MM.1S (cell line): ENCODE results near the gene FBF1.

Experiments
- DNase-seq: peaks from one replicate; pipeline ENCODE4 v3.0.0-alpha.2; 2015
- H2AFZ ChIP-seq: fragments of 300-600 bp; sonication (generic); 2 replicates; pipeline ENCODE4 v1.6.0; 2016; ENCODE audit warnings: antibody characterized with exemption, low read length
- H3F3A ChIP-seq: fragments of 300-600 bp; sonication (generic); 2 replicates; pipeline ENCODE4 v1.6.1; 2016; ENCODE audit warnings: mild to moderate bottlenecking, antibody characterized with exemption, low read length, moderate library complexity, mixed read lengths; ENCODE audit not compliant: insufficient read depth
- H3K27ac ChIP-seq: fragments of 300-600 bp; sonication (generic); 2 replicates; pipeline ENCODE4 v1.5.1; 2016; ENCODE audit warnings: mild to moderate bottlenecking, low read length
- H3K27me3 ChIP-seq: fragments of 300-600 bp; sonication (generic); replicated peaks from 2 replicates; pipeline ENCODE4 v1.6.0; 2016; ENCODE audit warnings: low read length; ENCODE audit not compliant: insufficient read depth
- H3K36me3 ChIP-seq: fragments of 300-600 bp; sonication (generic); replicated peaks from 2 replicates; pipeline ENCODE4 v1.6.1; 2016; ENCODE audit warnings: mild to moderate bottlenecking, low read length, mixed read lengths; ENCODE audit not compliant: insufficient read depth
- H3K4me1 ChIP-seq: fragments of 300-600 bp; sonication (generic); 2 replicates; pipeline ENCODE4 v1.6.1; 2016; ENCODE audit warnings: low read length, mixed read lengths
- H3K4me2 ChIP-seq: fragments of 300-600 bp; sonication (generic); 2 replicates; pipeline ENCODE4 v1.6.0; 2016; ENCODE audit warnings: low read depth, low read length
- H3K4me3 ChIP-seq: fragments of 300-600 bp; sonication (generic); 2 replicates; pipeline ENCODE4 v1.5.1; 2016; ENCODE audit warnings: low read length, mixed read lengths
- H3K79me2 ChIP-seq: fragments of 300-600 bp; sonication (generic); 2 replicates; pipeline ENCODE4 v1.6.1; 2016; ENCODE audit warnings: mixed run types, low read length, mixed read lengths
- H3K9ac ChIP-seq: fragments of 300-600 bp; sonication (generic); 2 replicates; pipeline ENCODE4 v1.6.1; 2016; ENCODE audit warnings: low read length, mixed read lengths
- H3K9me2 ChIP-seq: fragments of 300-600 bp; sonication (generic); replicated peaks from 2 replicates; pipeline ENCODE4 v1.6.1; 2016; ENCODE audit warnings: mild to moderate bottlenecking, low read length, mixed read lengths; ENCODE audit not compliant: insufficient read depth
- H3K9me3 ChIP-seq: fragments of 300-600 bp; sonication (generic); replicated peaks from 2 replicates; pipeline ENCODE4 v1.6.1; 2016; ENCODE audit warnings: mild to moderate bottlenecking, low read length, mixed read lengths; ENCODE audit not compliant: insufficient read depth
- H4K20me1 ChIP-seq: fragments of 300-600 bp; sonication (generic); 2 replicates; pipeline ENCODE4 v1.6.1; 2016; ENCODE audit warnings: mild to moderate bottlenecking, low read length, moderate library complexity, mixed read lengths; ENCODE audit not compliant: insufficient read depth
- CTCF ChIP-seq: fragments of 300-600 bp; sonication (generic); IDR thresholded peaks from 2 replicates; pipeline ENCODE4 v1.5.1; 2016; ENCODE audit warnings: antibody characterized with exemption, low read length, mixed read lengths
- EZH2 ChIP-seq: fragments of 300-600 bp; sonication (generic); optimal IDR thresholded peaks from 2 replicates; pipeline ENCODE3; 2017; ENCODE audit warnings: low read depth, mild to moderate bottlenecking, antibody characterized with exemption, low read length, mixed read lengths
- EZH2phosphoT487 ChIP-seq: fragments of 300-600 bp; sonication (generic); IDR thresholded peaks from 2 replicates; pipeline ENCODE4 v1.6.1; 2018; ENCODE audit warnings: antibody characterized with exemption, low read length

FBF1 gene

GRCh38 chr17:75909051-75909811, 31.6 kb downstream of the FBF1 start:
- TF ChIP-seq EZH2phosphoT487 (no peak), EZH2 (no peak), CTCF (no peak)
- peak overlapping the region; percentile 68; the same call in 1 of the 2 replicates for H3K27ac ChIP-seq
- no peaks in the 10 kb centered on the region for H4K20me1 ChIP-seq
- H3K9me3 ChIP-seq, result no peaks in the 10 kb centered on the region
- H3K9ac ChIP-seq, result peak overlapping the region; percentile 48; the same call in 1 of the 2 replicates
- H3K4me3 ChIP-seq, result peak overlapping the region; percentile 31
- H3K9me2 ChIP-seq, result no peaks in the 10 kb centered on the region
- H3K79me2 ChIP-seq, result peaks cover 3% of the 10 kb centered on the region
- H3K36me3 ChIP-seq, result no peaks in the 10 kb centered on the region
- peak overlapping the region; percentile 52 for H2AFZ ChIP-seq
- H3K4me2 ChIP-seq, result peak overlapping the region; percentile 75
- no peaks in the 10 kb centered on the region for H3K27me3 ChIP-seq
- H3K4me1 ChIP-seq, result peaks cover 14% of the 10 kb centered on the region
- H3F3A ChIP-seq, result peaks cover 17% of the 10 kb centered on the region
- peak; percentile 84 for DNase-seq

DNA sequence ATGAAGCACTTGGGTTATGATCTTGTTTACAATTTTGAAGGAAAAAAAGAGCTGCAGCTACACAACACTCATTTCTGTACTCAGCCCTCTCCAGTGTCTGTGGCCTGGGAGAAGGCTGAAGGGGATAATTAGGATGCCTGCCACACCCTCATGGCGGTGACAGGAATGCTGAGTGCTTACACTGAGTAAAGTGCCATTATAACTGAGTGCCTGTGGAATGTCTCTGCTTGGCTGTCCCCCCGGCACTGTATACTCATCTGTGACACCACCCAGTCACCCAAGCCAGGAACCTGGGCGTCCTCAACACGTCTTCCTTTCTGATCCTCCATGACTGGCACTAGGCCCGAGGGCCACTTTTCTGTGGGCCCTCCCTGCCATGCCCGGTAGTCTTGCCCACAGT, 32.6 kb downstream of the FBF1 start:
- Histone ChIP-seq H3K27ac (no peak overlapping the region), H3K4me2 (no peak overlapping the region), H3F3A (peaks cover 17% of the 10 kb centered on the region), H3K4me1 (peaks cover 14% of the 10 kb centered on the region), H3K9me3 (no peaks in the 10 kb centered on the region), H2AFZ (no peak overlapping the region), H3K27me3 (no peaks in the 10 kb centered on the region), H3K4me3 (no peak overlapping the region), H3K9ac (no peak overlapping the region), H4K20me1 (no peaks in the 10 kb centered on the region), H3K36me3 (no peaks in the 10 kb centered on the region), H3K79me2 (peaks cover 13% of the 10 kb centered on the region), H3K9me2 (no peaks in the 10 kb centered on the region)
- DNase-seq, result no peak
- TF ChIP-seq CTCF (no peak), EZH2phosphoT487 (no peak), EZH2 (no peak)

- Histone ChIP-seq H3K9me3 (no peaks in the 10 kb centered on the region), H3K27me3 (no peaks in the 10 kb centered on the region), H3F3A (peaks cover 17% of the 10 kb centered on the region), H3K79me2 (peaks cover 29% of the 10 kb centered on the region), H3K9ac (no peak overlapping the region), H3K9me2 (no peaks in the 10 kb centered on the region), H2AFZ (no peak overlapping the region), H3K4me1 (peaks cover 14% of the 10 kb centered on the region), H3K4me2 (no peak overlapping the region), H4K20me1 (no peaks in the 10 kb centered on the region), H3K27ac (no peak overlapping the region), H3K4me3 (no peak overlapping the region), H3K36me3 (no peaks in the 10 kb centered on the region)
- DNase-seq, result no peak
- TF ChIP-seq EZH2 (no peak), CTCF (no peak), EZH2phosphoT487 (no peak)
Measured at GRCh38 chr17:75906143-75906884, 34.5 kb downstream of the FBF1 start.
